Activated CD4-positive, CD25-positive, alpha-beta regulatory T cell treated with anti-CD3 and anti-CD28 coated beads, Interleukin-2, amount 50 U/mL, for 16 hours (primary cell): ENCODE data around the gene YAE1.
A peak's percentile ranks its signal among the peaks of the same experiment; 100 is the strongest.

Experiments used
- DNase-seq: peaks from one replicate; pipeline ENCODE4 v3.0.0-alpha.2; 2020; ENCODE audit warnings: low read depth, low spot score

Gene YAE1

DNA sequence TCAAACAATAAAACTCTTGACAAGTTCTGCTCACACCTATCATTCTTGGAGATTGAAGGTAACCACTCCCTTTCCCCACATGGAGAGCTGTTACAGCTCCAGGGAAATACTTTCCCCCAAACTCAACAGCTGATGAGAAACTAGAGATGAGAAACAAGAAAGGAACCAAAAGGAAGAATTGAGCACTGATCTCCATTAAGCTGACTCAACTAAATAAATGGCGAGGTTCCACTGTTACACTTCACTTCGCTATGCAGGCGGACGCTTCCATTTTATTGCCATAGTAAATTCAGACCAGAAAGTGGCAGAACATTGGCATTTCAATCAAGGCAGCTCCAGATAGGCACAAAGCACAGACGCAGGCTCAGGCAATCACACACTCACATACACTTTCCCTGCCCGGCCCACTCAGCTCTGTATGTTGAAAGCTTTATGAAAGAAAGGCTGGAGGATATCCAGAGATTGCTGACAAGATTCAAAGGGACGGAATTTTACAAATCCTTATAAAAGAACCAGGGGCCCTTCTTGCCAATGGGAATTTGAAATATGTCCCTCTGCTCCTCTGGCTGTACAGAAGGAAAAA, 11.5 kb upstream of the YAE1 start:
- DNase-seq: no peak

DNA sequence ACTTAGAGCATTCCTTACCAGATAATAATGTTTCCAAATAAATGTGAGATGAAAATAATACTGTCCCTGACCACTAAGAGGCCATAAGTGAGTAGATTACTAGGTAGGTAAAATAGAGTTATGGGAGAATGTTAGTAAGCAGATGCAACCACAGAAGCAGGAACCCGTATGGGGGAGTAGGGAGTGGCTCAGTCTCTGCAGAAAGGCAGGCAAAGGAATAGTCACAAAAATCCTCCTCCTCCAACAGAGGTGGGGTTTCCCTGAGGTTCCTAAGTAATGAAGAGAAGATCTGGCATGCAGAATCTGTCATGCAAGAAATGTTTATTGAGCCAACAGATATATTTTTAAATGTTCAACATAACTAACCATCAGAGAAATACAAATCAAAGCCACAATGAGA, 9.0 kb upstream of the YAE1 start:
- DNase-seq: no peak

DNA sequence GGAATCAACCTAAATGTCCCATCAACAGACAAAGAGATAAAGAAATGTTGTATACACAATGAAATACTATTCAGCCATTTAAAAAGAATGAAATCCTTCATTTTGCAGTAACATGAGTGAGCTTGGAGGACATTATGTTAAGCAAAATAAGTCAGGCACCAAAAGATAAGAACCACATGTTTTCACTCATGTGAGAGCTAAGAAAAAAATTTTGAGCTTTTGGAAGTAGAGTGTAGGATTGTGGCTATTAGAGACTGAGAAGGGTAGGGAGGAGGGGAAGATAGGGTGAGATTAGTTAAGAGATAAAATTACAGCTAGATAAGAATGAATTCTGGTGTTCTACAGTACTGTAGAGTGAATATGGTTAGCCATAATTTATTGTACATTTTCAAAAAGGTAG, 8.3 kb upstream of the YAE1 start:
- DNase-seq: no peak

DNA sequence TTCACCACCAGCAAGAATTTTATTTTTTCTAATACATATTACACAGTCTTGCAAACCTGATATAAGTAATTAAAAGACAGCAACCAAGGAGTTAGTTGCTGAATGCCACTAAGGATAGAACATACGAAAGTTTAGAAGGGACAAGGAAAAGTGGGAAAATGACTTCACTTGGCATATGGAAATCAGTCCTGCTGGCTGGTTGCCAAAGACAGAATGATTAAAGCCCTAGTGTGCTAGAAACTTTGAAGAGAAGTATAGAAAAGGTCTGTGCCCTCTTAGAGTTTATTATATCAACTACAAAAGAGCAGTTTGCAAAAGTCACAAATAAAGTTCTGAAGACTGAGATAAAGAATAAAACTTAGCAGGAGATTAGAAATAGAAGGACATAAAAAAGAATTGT, 5.8 kb upstream of the YAE1 start:
- no peak for DNase-seq

DNA sequence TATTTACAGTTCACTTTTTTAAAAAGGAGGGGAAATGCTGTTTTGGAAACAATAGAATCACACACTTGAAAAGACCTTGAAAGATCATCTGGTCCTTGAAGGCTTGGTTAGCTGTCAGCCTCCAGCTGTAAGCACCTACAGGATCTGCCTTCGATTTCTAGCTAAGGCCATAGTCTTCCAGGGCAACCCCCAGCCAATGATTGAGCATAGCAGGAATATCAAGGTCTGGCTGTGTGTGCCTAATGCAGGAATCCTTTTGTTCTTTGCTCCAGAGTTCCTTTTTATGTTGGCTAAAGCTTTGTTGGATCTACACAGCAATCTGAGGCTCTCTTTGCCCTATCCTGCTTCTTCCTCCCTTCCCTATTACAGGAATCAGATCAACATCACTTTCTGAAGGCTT, 5.2 kb upstream of the YAE1 start:
- DNase-seq: no peak

DNA sequence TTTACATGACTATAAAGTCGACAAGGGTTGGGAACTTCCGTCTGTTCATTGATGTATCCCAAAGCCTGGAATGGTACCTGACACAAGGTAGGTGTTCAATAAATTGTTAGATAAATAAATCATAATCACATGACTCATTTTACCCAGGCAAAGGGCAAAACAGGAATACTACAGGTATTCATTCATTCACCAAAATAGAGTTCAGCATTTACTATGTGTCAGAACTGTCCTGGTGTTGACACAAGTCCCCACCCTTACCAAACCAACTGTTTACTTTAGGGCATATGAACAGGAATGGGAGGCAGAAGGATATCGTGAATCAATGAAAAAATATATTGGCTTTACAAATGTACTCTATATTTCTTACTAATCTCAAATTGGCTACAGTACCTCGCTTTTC, 666 bp upstream of the YAE1 start:
- no peak for DNase-seq

DNA sequence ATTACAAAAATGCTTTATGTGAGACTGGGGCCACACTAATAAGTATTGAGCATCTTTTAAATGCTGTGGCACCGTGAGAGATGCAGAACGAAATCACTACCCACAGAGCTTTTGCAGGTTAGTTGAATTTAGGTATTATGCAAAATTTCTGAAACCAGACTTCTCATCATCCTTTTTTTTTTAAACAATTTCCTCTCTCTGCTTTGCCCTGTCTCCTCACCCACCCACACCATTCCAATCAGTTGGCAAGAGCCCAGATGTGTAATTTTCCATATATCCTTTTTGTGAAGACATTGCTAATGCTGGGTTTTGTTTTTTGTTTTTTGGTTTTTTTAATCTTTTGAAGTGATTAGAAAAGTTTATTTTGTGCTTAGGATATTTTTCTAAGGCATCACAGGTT, 1.1 kb downstream of the YAE1 start:
- no peak for DNase-seq

DNA sequence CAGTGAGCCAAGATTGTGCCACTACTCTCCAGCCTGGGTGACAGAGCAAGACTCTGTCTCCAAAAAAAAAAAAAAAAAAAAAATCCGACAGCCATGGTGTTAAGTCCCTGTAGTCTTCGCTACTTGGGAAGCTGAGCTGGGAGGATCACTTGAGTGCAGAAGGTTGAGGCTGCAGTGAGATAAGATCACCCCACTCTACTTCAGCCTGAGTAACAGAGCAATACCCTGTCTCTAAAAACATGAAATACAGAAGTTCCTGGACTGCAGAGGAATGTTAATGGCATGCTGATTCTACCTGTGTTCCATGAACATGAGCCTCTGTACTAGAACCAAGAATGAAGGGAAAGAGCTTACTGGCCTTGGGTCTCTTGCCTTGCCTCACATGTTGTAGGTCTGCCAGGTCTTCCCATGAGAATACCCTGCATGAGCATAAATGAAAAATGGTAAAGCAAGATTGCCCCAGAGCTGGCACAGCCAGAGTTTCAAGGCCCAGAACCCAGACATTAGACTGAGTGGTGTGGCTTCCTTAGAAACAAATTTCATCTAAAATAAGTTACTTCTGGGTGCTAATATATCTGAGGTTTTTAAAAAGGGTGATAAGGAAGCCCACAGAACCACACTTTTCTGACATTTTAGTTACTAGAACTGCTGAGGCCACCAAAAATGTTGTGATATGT, 8.6 kb downstream of the YAE1 start:
- no peak for DNase-seq

DNA sequence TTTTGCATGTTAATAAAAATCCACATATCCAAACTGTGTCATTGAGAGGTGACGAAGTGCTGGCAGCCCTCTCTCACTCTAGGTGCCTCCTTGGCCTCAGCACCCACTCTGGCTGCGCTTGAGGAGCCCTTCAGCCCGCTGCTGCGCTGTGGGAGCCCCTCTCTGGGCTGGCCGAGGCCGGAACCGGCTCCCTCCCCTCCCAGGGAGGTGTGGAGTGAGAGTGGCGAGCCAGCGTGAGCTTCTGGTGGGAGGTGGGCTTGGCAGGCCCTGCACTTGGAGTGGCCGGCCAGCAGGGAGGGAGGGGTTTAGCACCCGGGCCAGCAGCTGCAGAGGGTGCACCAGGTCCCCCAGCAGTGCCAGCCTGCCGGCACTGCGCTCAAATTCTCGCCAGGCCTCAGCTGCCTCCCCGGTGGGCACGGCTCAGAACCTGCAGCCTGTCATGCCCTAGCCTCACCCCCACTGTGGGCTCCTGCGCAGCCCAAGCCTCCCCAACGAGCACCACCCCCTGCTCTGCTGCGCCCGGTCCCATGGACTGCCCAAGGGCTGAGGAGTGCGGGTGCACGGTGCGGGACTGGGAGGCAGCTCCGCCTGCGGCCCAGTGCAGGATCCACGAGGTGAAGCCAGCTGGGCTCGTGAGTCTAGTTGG, 11.1 kb downstream of the YAE1 start:
- no peak for DNase-seq

DNA sequence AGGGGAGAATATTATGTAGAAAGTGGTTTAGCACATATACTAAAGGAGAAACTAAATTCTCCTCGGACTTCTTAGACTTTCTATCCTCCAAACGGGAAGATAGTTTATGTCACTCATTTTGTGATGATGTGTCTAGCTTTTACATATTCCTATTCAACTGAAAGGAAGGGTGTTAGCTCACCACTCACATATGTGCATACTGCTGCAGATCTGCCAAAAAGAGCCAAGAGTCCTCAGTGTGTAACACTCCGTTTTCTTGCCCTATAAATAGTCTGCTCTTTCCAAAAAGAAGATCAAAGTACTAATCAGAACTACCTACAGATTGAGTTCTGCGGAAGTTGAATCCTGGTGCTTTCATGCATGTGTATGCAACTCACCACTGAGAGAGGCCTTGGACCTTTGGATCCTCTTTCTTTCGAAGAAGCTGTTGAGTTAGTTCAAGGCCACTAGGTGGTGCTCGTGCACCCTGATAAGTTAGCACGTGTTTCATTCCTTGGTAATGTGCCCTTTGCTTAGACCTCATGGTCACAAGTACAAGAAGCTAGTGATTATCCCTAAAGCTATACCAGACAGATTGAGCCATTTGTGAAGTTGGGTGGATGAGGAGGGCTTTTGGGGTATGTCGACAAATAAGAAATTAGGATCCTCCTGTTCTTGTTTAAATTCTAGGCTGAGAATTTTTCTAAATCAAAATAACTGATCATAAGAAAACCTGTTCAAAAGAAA, 14.1 kb downstream of the YAE1 start:
- DNase-seq: peak; percentile 56

DNA sequence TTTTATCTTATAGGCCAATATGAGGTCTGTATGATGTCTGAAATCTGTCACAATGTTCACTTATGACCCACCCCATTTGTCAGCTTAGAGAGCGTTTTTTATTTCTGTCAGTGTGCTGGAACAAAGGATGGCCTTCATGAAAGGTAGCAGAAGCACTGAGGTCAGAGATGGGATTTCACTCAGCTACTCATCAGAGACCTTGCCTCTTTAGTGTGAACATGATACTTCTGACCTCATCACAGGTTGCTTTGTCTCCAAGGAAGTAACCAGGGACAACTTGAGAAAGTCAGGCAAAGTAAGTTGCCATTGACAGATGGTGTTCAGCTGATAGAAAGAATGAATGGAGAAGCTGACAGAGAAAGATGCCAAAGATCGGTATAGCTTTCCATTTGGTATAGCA, 16.3 kb downstream of the YAE1 start:
- DNase-seq: no peak

DNA sequence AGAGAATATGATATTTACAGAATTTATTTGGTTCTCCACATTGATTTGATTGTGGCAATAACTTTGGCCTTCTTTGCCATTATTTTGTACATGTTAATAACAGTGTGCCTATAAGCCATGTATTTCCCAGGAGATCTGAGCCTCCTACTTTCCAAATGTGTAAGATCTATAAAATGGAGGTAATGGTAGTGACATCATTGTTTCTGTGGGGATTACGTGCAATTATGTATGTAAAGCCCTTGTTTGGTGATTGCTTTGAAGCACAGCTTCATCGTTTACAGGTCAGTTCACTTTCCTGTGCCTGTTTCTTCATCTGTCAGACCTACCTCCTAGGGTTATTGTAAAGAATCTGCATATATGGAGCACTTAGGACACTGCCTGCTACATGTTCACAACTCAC, 17.3 kb downstream of the YAE1 start:
- DNase-seq: no peak

DNA sequence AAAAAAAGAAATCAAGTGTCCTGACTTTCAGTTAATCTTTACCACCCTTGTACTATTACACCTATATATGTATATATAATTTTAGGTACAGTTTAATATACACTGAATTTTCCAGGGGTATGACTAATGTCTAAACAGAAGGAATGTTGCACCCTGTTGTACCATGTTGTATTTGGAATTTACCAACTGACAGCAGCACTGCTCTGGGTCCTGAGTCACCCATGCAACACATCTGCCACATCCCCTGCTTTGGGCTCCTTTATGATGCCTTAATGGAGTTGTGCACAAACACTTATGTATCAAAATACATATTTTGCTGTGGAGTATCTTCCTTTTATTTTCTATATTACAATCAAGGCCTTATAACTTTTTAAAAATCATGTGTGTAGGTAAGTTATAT, 21.2 kb downstream of the YAE1 start:
- no peak for DNase-seq

DNA sequence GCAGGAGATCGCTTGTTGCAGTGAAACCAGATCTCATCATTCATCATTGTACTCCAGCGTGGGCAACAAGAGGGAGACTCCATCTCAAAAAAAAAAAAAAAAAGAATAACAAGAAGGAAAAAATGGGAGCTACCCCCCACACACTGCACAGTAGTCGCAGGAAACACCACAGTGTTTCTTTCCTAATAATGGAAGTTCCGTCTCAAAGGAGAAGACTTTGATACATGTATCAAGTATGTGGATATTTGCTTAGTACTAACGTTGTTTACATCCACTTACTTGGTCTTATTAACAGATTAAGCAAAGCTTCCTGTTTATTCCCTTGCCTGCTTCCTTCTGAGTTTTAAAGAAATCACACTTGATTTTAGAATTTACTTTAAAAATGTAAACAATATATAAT, 22.2 kb downstream of the YAE1 start:
- no peak for DNase-seq

DNA sequence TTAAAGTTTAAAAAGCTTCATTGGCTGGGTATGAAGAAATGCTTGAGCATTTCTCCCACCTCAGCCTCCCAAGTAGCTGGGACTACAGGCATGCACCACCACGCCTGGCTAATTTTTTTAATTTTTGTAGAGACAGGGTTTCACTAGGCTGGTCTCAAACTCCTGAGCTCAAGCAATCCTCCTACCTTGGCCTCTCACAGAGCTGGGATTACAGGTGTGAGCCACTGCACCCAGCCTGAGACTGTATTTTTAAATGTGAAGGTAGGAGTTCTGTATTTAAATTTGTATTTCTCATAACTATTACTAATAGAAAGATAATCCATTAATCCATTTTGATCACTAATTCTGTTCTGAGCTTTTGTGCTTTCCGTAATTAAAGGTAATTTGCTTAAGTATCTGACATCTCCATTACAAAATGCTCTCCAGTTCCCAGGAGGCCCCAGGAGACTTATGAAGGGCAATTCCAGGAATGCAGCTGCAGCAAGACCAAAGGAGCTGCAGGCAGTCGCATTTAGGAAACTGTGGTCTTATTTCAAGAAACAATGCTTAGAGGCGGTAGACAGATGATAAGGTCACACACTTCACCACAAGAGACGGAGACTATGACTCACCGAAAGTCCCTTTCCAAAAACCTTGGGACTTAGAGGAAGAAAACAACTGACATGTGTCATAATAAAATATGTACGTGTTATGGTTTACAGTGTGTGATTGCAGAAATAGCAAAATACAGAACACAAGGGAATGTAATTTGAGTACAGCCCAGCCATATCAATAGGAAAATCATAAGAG, 23.3 kb downstream of the YAE1 start:
- DNase-seq: peak; percentile 30

DNA sequence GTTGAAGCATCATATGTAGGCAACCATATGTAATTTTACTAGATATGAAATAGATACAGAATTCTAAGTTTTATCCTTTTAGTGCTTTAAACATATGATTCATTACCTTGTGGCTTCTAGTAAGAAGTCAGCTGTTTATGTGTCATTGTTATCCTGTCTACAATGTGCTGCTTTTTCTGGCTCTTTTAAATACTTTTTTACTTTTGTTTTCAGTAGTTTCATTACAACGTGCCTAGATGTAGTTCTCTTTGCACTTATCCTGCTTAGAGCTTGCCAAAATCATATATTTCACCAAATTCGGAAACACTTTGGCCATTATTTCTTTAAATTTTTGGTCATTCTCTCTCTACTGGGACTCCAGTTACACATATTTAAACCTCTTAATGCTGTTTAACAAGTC, 26.4 kb downstream of the YAE1 start:
- no peak for DNase-seq

DNA sequence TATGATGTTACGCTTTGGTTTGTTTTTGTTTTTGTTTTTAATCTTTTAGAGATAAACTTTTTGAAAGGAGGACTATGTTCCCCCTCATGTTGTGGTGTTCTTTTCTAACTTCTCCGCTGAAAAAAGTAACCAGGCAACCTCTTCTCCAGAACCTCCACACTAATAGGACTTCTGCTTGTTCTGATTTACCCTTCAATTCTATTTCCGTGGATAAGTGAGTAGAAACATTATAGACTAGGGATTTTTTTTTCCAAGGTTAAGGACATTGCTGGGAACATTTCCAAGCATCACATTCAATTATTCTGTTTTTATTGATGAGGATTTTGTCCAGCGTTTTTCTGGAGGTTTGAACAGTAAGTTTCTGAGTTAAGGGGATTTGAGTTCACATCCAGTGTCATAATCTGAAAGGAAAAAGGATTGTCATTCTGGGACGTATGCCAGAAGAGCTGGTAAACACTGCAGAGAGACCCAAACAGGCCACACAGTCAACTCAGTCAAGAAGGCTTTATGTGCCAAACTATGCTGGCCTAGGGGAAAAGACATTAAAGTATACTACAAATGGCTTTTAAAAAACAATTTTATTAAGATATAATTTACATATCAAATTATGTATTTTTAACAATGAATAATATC, 28.9 kb downstream of the YAE1 start:
- DNase-seq: no peak

DNA sequence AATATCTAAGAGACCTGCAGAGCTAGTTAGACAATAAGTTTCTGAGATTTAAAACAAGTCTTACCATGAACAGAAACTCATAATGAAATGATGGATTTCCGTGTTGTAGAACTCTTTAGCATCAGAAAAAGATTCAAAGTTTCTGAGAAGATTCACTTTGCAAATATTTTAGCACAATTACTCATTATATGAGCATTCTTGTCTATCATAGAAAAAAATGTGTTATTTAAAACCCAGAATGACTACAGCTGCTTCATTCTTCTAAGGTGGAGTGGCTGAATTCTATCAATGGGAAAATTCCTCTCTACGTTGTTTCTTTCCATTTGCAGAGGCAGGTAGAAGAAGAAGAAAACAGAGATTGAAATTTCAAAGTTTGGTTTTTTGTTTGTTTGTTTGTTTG, 36.1 kb downstream of the YAE1 start:
- DNase-seq: no peak

DNA sequence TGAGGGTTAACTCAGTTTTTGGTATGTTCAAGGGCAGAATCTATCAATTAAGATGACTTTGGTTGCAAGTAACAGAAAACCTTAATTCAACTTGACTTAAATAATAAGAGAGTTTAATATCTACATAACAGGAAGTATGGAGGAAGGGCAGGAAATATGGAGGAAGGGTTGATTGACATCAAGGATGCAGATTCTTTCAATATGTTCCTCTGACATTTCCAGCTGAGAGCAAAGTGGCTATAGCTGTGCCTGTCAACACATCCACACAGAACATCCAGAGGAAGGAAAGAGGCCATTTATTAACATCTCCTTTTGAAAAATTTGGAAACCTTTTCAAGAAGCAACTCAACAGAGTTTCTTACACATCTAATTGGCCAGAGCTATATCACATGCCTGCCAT, 37.7 kb downstream of the YAE1 start:
- no peak for DNase-seq

DNA sequence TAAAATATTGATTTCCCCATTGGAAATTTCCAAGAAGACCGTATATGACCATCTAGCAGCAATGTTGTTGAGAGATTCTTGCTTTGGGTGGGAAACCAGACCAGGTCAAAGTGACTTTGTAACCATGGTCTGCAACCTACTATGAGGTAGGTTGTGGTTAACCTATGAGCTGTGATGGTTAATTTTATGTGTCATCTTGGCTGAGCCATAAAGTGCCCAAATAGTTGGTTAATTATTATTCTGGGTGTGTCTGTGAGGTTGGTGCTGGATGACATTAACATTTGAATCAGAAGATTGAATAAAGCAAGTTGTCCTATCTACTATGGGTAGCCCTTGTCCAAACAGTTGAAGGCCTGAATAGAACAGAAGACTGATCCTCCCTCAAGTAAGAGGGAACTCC, 38.9 kb downstream of the YAE1 start:
- DNase-seq: no peak

DNA sequence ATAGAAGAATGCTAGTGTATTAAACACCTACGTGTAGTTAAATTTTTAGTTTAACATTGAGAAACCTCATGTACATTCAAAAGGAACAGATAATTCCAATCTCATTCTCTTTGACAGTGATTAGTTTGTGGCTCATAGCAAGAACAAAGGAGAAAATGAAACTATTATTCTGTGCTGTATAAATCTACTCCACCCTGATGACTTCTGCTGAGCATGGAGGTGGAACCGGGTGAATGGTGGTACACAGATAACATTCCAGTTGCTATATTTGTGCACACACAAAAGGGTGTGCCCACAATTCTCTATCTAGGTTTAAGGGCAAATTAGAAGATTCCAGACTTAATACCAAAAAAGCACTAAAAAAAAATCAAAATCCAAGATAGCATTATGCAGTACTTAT, 40.1 kb downstream of the YAE1 start:
- DNase-seq: no peak

DNA sequence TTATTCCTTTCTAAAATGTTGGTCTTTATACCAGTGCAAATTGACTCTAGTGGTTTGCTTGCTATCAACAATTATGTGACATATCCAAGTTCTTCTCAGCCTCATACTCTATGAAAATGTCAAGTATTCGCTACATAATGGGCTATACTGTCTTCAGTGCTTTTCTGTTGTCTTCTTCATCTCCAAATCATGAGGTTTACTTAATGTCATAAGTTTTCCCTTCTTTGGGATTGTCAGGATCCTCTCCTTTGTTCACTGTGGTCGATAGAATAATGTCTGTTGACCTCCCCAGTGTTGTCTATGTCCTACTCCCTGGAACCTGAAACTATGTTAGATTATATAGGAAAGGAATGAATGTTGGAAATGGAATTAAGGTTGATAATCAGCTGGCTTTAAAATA, 40.7 kb downstream of the YAE1 start:
- DNase-seq: no peak
